CD4-positive, alpha-beta T cell treated with Interleukin-4 for 1 hour (primary cell): Measurements from ENCODE around the gene LSM2.
"Not testable (repeated sequence)": the region's sequence is repeated elsewhere in the genome, so short reads cannot be mapped to it uniquely, and the experiment has no call there.

Experiments used
- DNase-seq, 2 donors: peaks; one replicate each; pipeline ENCODE4 v3.0.0-alpha.2; 2020 to 2022

LSM2 gene

GRCh38 chr6:31796993-31797385 is 9.8 kb downstream of the LSM2 start:
- no peak for DNase-seq

- peak; percentile 89 to 91 for DNase-seq
Measured at GRCh38 chr6:31795616-31796298, 11.0 kb downstream of the LSM2 start, which contains the start of gene VARS1. VARS1 (minus strand) TSS chr6:31795752; CDS start chr6:31795217, 535 bp downstream.

- no peak for DNase-seq
Measured at GRCh38 chr6:31794866-31795615, 11.7 kb downstream of the LSM2 start.

- DNase-seq, result peak in 1 of 2 donors; percentile 28
Measured at GRCh38 chr6:31794294-31794865, 12.4 kb downstream of the LSM2 start.

GRCh38 chr6:31793927-31794245 is 12.9 kb downstream of the LSM2 start:
- DNase-seq, result not testable (repeated sequence)

GRCh38 chr6:31792761-31793171 is 14.0 kb downstream of the LSM2 start:
- DNase-seq, result no peak

- no peak for DNase-seq
Measured at GRCh38 chr6:31792090-31792374, 14.7 kb downstream of the LSM2 start.

GRCh38 chr6:31791324-31792089 is 15.3 kb downstream of the LSM2 start:
- peak; percentile 39 to 42 for DNase-seq

- DNase-seq, result no peak
Measured at GRCh38 chr6:31785475-31785874, 21.3 kb downstream of the LSM2 start.

- no peak for DNase-seq
Measured at GRCh38 chr6:31784098-31784925, 22.5 kb downstream of the LSM2 start.

- no peak for DNase-seq
Measured at GRCh38 chr6:31782126-31782855, 24.5 kb downstream of the LSM2 start.

- no peak for DNase-seq
Measured at GRCh38 chr6:31781244-31782125, 25.3 kb downstream of the LSM2 start.

GRCh38 chr6:31780507-31781243 is 26.1 kb downstream of the LSM2 start:
- no peak for DNase-seq

- DNase-seq, result no peak
Measured at GRCh38 chr6:31779908-31780307, 26.9 kb downstream of the LSM2 start.

GRCh38 chr6:31778999-31779885 is 27.5 kb downstream of the LSM2 start:
- DNase-seq, result no peak

GRCh38 chr6:31778193-31778592 is 28.6 kb downstream of the LSM2 start:
- DNase-seq, result no peak

- no peak for DNase-seq
Measured at GRCh38 chr6:31777667-31778050, 29.1 kb downstream of the LSM2 start.

GRCh38 chr6:31776989-31777666 is 29.6 kb downstream of the LSM2 start, which contains the start of gene VWA7:
VWA7 (minus strand) TSS chr6:31777328; CDS start chr6:31776779, 549 bp downstream.
- peak; percentile 80 to 83 for DNase-seq
